ENCODE measurements around the gene NAA80. TPM values are rescaled to one million over a fixed set of nuclear protein-coding genes. Genes with fewer than 3 reads are reported as not detected.

NAA80 gene
- polyA plus RNA-seq, 1 donor from 2014 or later = 4.6 TPM

GRCh38 chr3:50271314-50271936 is 27.8 kb downstream of the NAA80 start:
- Histone ChIP-seq H4K20me1 (ENCODE audit: insufficient read depth) (no peaks in the 10 kb centered on the region), H3K4me2 (ENCODE audit: low read length) (no peak overlapping the region), H3K36me3 (ENCODE audit: insufficient read depth, low read length) (no peaks in the 10 kb centered on the region), H3K27me3 (ENCODE audit: insufficient read depth, low read depth, low read length) (peaks cover 23% of the 10 kb centered on the region), H3K9me3 (ENCODE audit: low read length) (no peaks in the 10 kb centered on the region), H3K27ac (ENCODE audit: low read length) (no peak overlapping the region), H3F3A (ENCODE audit: insufficient read depth, low read length, poor library complexity, severe bottlenecking) (no peaks in the 10 kb centered on the region), H3K9me2 (ENCODE audit: insufficient read depth, low read length) (no peaks in the 10 kb centered on the region), H3K79me2 (replicated peaks; ENCODE audit: insufficient read depth, low read length) (no peaks in the 10 kb centered on the region), H3K4me3 (ENCODE audit: low read length) (no peak overlapping the region), H3K9ac (ENCODE audit: low read length) (no peak overlapping the region), H2AFZ (ENCODE audit: low read depth, low read length) (no peak overlapping the region)
- no peak for TF ChIP-seq RAD21 (conservative IDR thresholded peaks at IDR 0.05)

GRCh38 chr3:50270422-50271224 is 28.6 kb downstream of the NAA80 start:
- H3K79me2 ChIP-seq (replicated peaks; ENCODE audit: insufficient read depth, low read length) = no peaks in the 10 kb centered on the region
- no peaks in the 10 kb centered on the region for H3F3A ChIP-seq (ENCODE audit: insufficient read depth, low read length, poor library complexity, severe bottlenecking)
- H3K9ac ChIP-seq (ENCODE audit: low read length) = no peak overlapping the region
- H2AFZ ChIP-seq (ENCODE audit: low read depth, low read length) = no peak overlapping the region
- H3K27ac ChIP-seq (ENCODE audit: low read length) = no peak overlapping the region
- peaks cover 18% of the 10 kb centered on the region for H3K27me3 ChIP-seq (ENCODE audit: insufficient read depth, low read depth, low read length)
- H3K9me3 ChIP-seq (ENCODE audit: low read length) = no peaks in the 10 kb centered on the region
- no peaks in the 10 kb centered on the region for H3K36me3 ChIP-seq (ENCODE audit: insufficient read depth, low read length)
- H4K20me1 ChIP-seq (ENCODE audit: insufficient read depth) = no peaks in the 10 kb centered on the region
- TF ChIP-seq EP300 (conservative IDR thresholded peaks at IDR 0.05; ENCODE audit: poor library complexity, severe bottlenecking) (no peak), TAF1 (IDR thresholded peaks at IDR 0.05; ENCODE audit: low read depth) (no peak), CTCF (IDR thresholded peaks at IDR 0.05; ENCODE audit: poor library complexity, severe bottlenecking) (no peak), EZH2 (IDR thresholded peaks at IDR 0.05; ENCODE audit: borderline replicate concordance, insufficient read depth, low read length, poor library complexity, severe bottlenecking) (no peak), POLR2AphosphoS5 (IDR thresholded peaks at IDR 0.05) (no peak), RAD21 (conservative IDR thresholded peaks at IDR 0.05) (no peak), REST (IDR thresholded peaks at IDR 0.05; ENCODE audit: borderline replicate concordance) (no peak), MXI1 (conservative IDR thresholded peaks at IDR 0.05; ENCODE audit: poor library complexity, severe bottlenecking) (no peak), SMC3 (conservative IDR thresholded peaks at IDR 0.05; ENCODE audit: poor library complexity) (no peak)
- H3K9me2 ChIP-seq (ENCODE audit: insufficient read depth, low read length) = no peaks in the 10 kb centered on the region
- no peak overlapping the region for H3K4me3 ChIP-seq (ENCODE audit: low read length)
- no peak overlapping the region for H3K4me2 ChIP-seq (ENCODE audit: low read length)

Measured in neural cell (in vitro differentiated cells).